HG02763 (cell line): ENCODE data around the gene RASGRP4.
"Not testable (repeated sequence)": the region's sequence is repeated elsewhere in the genome, so short reads cannot be mapped to it uniquely, and the experiment has no call there.

Source experiments
- ATAC-seq: cut with Tn5 transposase; IDR thresholded peaks from one replicate; pipeline ENCODE4 v1.9.1; 2021; ENCODE audit warnings: mild to moderate bottlenecking, moderate library complexity; ENCODE audit not compliant: unreplicated experiment

Gene RASGRP4

DNA sequence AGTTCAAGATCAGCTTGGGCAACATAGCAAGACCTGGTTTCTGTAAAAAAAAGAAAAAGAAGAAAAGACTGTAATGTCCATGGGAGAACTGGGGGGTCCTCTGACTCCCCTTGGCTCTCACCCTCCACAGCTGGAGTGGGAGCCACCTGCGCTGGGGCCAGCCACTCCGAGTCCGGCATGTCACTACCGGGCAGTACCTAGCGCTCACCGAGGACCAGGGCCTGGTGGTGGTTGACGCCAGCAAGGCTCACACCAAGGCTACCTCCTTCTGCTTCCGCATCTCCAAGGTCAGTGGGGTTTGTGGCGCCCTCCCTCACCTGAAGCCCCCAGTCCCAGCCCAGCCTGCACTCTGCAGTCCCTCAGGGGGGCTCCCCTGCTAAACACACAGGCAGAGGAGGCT lies 22.2 kb upstream of the RASGRP4 start:
- ATAC-seq, result no peak

DNA sequence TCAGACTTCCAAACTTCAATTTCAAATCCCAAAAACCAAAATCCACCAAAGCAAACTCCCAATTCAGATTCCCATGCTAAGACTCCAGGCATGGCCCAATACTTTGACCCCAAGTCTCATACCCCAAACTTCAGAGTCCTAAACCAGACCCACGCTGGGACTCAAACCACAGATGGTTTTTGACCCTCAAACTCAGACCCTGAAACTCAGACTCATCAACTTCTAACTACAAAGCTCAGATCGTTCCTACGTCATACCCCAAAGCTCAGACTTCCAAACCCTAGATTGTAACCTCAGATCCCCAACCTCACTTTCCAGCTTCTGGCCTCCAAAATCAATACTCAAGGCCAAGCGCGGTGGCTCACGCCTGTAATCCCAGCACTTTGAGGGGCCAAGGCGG lies 19.3 kb upstream of the RASGRP4 start:
- ATAC-seq, result no peak

DNA sequence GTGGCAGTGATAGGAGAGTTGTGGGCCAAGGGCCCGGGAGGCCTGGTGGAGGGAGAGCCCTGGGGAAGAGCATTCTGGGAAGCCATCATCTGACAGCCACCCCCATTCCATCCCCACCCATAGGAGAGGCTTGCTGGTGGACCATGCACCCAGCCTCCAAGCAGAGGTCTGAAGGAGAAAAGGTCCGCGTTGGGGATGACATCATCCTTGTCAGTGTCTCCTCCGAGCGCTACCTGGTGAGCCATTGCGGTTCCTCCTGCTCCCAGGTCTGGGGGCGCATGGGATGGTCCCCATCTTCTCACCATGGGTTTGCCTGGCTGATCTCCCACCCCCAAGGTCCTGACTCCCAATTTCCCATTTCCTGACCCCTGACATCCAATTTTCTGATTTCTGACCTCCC lies 18.0 kb upstream of the RASGRP4 start:
- no peak for ATAC-seq

DNA sequence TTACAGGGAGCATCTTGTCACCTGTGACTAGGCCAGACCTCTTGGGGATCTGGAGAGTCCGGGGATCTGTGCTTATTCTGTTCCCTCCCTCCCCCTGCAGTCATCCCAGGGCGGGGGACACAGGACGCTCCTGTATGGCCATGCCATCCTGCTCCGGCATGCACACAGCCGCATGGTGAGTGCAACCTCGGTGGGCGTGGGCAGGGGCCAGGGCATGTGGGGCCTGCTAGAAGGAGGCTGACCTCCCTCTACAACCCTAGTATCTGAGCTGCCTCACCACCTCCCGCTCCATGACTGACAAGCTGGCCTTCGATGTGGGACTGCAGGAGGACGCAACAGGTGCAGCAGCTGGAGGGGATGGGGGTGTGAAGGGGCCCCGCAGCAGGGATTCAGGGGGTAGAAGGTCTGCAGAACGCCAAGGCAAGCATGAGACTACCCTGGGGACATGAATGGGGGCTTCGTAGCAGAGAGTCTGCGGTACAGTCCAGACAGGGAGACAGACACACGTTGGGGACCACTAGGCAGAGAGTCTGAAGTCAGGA lies 17.5 kb upstream of the RASGRP4 start:
- no peak for ATAC-seq

DNA sequence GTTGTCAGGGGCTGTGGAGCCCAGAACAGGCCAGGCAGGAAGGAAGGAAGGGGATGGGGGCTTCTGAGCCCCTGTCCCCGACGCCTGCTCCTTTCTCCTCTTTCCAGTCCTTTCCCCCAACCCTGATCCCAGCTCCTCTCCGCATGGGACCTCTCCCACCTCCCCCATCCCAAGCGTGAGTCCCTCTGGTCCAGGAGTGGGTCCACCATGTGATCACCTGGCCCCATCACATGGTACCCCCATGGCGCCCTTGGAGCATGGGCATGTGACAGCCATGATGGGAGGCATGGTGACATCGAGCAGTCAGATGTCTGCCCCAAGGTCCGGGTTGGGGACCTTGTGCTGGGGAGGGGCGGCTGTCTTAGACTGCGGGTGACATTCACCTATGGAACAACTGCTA lies 16.7 kb upstream of the RASGRP4 start:
- no peak for ATAC-seq

DNA sequence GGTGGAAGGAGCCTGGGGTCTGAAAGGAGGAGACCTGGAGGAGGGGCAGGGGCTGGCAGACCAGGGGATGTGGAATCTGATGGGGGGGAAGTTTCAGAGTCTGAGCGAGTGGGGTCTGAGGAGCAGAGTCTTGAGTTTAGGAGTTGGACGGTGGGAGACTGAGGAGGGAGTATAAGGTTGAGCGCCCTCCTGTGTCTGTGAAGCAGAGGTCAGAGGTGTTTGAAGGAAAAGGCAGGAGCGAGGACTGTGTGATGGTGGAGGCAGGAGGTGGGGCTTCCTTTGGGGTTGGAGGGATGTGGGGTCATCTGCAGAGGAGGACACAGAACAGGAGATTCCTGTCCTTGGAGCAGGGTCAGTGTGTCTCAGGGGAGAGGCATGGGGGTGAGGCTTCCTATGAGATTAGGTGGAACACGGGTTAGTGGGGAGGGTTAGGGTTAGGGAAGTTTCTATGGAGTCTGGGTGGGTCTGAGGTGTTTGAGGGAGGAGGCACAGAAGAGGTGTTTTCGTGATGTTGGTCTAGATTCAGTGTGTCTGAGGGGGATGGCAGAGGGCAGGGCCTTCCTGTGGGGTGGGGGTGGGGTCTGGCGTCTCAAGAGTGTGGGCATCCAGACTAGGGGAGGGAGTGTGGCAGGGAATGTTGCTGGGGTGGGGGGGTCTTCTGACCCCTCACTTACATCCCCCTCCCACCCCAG lies 15.8 kb upstream of the RASGRP4 start:
- ATAC-seq, result no peak

DNA sequence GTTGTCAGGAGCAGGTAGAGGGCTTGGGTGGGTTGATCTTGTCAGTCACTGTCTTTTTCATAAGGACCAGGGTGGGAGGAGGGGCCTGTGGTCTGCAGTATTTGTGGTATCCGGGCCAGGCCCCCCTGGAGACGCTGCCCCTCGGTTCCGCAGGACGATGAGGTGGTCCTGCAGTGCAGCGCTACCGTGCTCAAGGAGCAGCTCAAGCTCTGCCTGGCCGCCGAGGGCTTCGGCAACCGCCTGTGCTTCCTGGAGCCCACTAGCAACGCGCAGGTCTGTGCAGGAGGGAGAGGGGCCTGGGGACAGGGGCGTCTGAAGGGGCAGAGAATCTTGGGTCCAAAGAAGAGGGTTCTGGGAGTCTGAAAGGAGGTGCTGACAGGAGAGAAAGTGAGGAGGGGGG lies 14.6 kb upstream of the RASGRP4 start:
- no peak for ATAC-seq

DNA sequence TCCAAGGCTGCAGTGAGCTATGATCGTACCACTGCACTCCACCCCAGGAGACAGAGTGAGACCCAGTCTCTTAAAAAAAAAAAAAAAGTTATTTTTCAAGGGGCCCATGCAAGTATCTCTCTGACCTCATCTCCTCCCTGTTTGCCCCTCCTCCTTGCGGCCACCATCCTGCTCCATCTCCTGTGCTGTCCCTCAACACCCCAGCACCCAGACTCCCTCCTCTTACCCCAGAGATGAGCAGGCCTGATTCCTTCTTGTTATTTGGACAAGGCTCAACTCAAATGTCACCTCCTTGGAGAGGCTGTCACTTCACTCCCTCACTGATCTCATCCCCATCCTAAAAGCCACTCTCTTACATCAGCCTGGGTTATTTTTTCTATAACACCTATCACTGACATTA lies 11.9 kb upstream of the RASGRP4 start:
- ATAC-seq, result no peak

DNA sequence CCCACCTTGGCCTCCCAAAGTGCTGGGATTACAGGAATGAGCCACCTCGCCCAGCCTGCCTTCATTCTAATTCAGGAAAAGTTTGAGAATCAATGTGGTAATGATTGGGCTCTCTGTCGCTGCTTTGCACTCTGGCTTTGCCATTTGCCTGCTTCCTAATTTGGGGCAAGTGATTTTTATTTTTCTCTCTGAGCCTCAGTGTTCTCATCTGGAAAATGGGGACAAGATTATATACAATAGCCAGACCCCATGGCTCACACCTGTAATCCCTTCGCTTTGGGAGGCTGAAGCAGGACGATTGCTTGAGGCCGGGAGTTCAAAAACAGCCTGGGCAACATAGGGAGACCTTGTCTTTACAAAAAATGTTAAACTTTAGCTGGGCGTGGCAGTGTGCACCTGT lies 11.3 kb upstream of the RASGRP4 start:
- ATAC-seq, result no peak

DNA sequence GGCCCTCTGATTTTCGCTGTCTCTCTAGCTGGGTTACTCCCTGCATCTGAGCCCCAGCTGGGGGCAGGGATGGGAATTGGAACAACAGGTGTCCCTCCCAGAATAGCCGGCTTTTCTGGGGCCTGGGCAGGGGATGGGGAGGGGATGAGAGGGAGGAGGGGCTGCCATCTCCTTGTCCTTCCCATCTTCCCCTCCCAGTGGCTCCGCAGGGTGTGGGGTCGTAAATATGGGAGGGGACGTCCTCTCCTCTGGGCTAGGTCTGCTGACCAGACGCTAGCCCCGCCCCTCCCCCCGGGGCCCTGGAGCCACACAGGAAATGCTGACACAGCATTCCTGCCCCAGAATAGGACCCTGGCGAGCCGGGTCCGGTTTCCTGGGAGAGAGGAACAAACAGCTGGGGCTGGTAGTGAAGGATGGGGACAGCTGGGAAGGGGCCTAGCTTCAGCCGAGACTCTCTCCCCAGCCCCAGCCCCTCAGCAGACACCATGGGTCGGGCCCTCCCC lies 8.6 kb upstream of the RASGRP4 start:
- ATAC-seq, result no peak

DNA sequence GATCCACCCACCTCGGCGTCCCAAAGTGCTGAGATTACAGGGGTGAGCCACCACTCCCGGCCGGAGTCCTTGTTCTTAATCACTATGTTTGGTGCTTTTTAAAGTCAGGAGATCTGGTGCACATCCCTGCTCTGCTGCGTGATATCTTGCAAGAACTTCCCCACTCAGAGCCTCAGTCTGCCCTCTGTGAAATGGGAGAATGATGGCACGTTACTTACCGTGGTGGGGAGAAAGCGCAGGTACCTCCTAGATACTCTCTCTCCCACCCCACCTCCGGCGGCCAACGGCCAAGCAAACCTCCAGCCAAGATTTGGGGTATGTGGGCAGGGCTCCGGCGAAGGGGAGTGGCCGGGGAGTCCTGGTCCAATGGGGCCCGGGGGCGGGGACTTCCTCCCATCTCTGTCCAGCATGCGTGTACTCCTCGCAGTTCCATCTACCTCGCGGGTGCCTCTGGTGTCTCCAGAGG lies 7.3 kb upstream of the RASGRP4 start, which contains the start of gene RYR1:
TSS of gene RYR1 (plus strand) at position 424 of the 466 bp plus-strand sequence. CDS start 139 bp downstream, outside the sequence.
- ATAC-seq, result no peak

DNA sequence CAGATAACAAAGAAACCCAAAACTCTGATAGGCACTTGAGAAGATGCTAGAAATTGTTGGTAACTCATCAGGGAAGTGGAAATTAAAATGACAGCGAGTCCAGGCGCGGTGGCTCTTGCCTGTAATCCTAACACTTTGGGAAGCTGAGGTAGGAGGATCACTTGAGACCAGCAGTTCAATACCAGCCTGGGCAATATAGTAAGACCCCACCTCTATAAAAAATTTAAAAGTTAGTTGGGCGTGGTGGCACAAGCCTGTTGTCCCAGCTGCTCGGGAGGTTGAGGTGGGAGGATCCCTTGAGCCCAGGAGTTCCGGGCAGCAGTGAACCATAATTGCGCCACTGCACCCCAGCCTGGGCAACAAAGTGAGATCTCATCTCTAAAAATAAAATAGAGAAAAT lies 4.9 kb upstream of the RASGRP4 start:
- ATAC-seq, result no peak

DNA sequence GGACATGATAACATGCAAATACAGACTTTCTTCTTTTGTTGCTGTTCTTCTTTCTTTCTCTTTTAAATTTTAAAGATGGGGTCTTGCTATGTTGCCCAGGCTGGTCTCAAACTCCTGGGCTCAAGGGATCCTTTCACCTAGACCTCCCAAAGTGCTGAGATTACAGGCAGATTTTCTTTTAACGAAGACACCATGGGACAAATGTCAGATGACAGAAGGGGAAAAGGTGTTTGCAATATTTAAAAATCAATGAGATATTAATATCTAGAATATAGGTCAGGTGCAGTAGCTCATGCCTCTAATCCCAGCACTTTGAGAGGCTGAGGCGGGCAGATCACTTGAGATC lies 3.8 kb upstream of the RASGRP4 start:
- ATAC-seq, result no peak

DNA sequence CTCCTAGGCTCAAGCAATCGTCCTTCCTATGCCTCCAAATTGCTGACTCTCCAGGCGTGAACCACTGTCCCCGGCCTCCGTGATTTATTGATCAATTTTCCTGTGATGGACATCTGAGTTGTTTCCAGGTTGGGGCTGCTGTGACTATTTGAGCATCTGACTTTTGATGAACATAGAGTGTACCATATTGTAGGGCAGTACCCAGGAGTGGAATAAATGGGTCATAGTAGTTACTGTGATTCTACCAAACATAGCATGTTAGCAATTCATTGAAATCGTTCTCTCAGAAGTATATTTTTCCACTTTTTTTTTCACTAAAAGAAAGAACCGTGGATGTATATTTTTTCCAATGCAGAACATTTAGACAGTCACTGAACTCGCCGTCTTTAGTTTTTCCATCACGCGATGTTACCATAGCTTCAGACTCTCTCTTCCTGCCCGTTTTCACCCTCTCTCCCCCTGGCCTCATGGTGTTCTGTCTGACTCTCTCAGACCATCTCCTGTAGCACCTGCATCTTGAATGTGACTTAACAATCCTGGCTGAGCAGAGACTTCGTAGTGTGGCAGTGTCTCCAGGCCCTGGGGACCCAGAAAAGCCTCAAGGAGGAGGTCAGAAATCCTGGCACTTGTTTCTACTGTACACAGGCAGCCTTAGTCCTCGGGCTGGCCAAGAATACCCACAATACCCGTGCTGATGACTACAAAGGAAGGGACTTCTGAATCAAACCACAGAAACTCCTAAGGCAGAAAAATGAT lies 3.2 kb upstream of the RASGRP4 start:
- no peak for ATAC-seq

DNA sequence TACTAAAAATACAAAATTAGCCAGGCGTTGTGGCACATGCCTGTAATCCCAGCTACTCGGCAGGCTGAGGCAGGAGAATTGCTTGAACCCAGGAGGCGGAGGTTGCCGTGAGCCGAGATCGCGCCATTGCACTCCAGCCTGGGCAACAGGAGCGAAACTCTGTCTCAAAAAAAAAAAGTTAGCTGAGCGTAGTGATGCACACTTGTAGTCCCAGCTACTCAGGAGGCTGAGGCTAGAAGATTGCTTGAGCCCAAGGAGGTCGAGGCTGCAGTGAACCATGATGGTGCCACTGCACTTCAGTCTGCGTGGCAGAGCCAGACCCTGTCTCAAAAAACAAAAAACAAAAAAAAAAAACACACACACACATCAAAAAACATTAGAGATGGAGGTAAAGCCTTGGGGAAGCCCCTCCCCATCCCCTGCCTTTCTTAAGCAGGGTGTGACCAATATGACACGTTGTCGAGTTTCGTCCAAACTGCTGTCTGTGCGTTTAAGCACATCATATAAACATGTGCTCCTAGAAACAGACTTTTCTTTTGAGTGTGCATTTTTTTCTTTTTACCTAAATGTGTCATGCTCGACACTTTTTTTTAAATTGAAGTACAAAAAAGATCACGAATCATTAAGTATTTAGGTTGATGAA lies 1.1 kb upstream of the RASGRP4 start:
- ATAC-seq, result not testable (repeated sequence)

DNA sequence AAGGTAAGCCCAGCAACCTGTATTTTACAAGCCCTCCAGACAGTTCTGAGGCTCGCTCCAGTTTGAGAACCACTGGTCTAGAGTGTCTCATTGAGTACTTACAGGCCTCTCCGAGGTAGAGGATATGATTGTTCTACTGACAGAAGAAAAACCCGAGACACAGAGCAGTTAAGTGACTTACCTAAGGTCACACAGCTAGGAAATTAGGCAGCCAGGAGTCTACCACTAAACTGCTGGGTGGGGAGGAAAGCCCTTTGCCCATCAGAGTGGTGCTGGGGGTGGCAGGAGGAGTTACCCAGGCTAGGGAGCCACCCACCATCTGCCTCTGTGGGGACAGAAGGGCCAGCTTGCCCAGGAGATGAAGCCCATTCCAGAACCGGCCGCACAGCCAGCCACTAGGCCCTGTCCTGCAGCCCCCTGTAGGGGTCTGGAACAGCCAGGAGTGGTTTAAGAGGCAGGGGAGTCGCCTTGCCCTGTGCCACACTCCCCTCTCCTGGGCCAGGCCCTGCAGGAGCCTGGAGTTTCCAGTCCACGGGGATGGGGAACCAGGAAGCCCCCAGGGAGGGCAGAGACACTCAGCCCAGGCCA lies 703 bp downstream of the RASGRP4 start:
- ATAC-seq, result no peak

DNA sequence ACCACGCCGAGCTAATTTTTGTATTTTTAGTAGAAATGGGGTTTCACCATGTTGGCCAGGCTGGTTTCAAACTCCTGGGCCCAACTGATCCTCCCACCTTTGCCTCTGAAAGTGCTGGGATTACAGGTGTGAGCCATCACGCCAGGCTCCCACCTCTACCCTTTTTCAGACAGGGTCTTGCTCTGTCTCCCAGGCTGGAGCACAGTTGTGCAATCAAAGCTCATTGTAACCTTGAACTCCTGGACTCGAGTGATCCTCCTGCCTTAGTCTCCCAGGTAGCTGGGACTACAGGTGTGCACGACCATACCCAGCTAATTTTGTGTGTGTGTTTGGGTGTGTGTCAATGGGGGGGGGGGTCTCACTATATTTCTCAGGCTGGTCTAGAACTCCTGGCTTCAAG lies 1.7 kb downstream of the RASGRP4 start:
- no peak for ATAC-seq

DNA sequence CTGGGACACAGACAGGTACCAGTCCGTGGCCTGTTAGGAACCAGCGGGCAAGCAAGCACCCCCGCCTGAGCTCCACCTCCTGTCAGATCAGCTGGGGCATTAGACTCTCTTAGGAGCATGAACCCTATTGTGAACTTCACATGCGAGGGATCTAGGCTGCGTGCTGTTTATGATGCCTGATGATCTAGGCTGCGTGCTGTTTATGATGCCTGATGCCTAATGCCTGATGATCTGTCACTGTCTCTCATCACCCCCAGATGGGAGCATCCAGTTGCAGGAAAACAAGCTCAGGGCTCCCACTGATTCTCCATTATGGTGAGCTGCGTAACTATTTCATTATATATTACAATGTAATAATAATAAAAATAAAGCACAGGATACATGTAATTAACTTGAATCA lies 3.6 kb downstream of the RASGRP4 start:
- no peak for ATAC-seq

DNA sequence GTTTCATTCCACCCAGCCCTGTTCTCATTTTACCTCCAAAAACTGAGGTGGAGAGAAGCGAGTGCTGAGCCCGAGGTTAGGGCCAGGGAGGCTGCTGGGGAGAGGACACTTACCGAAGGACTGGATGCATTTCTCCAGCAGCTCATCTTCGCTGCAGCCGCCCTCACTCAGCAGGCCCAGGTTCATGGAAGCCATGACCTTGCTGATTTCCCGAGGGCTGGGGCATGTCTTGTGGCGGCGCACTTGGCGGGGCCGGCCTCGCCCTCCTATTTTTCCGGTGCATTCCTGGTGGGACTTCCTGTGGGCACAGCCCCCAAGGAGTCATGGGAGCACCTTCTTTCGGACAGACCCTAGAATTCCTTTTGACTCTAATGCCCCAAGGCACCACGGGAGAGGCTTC lies 4.2 kb downstream of the RASGRP4 start:
- no peak for ATAC-seq

DNA sequence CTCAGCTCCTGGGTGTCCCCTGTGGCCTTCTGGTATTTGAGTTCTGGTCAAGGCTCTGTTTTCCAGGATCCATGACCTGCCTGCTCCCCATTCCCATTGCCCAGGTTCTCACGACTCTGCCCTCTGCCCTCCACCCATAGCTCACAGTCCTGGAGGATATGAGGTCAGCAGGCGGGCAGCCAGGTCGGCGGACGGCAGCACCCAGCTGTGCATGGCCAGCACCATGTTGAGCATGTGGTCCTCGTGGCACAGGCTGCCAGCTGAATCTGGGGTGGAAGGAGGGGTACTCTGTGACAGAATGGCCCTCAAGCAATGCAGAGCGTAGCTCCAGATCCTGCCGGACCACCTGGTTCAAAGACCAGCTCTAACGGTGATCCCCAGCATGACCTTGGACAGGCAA lies 5.1 kb downstream of the RASGRP4 start:
- no peak for ATAC-seq
